H54 (cell line): Measurements from ENCODE around the gene ZNF592.

Experiments used
- DNase-seq: peaks from one replicate; pipeline ENCODE4 v3.0.0; 2011; ENCODE audit warnings: low spot score, mixed read lengths; ENCODE audit not compliant: insufficient read length
- FAIRE-seq: peaks from 3 replicates; lab custom pipeline; 2011; peaks lifted over from hg19 to GRCh38; lab: Jason Lieb, UNC
- POLR2A ChIP-seq: IDR thresholded peaks from 2 replicates; pipeline ENCODE4 v1.6.1; 2011; ENCODE audit warnings: low read depth, mild to moderate bottlenecking, low read length

ZNF592 gene

DNA sequence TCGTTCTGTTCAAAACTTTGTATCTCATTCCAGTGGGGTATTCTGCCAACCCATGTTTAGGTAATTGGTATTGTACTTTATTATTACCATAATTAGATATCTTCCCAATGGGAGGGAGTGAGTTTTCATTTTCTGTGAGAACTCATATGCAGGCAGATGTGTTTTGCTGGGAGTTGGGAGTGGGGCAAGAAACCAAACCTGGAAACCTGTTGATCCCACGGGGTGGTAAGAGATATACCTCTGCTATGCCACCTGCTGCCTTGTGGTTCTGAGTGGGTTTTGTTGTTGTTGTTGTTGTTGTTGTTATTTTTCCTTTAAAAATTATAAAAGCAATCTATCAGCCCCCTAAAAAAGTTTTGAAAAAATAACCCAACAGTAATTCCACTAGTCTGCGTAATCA, 32.1 kb downstream of the ZNF592 start:
- DNase-seq (no peak), FAIRE-seq (no peak)
- TF ChIP-seq POLR2A: no peak

- FAIRE-seq: no peak
- no peak for TF ChIP-seq POLR2A
- no peak for DNase-seq
Measured at GRCh38 chr15:84781495-84781894, 33.1 kb downstream of the ZNF592 start.

DNA sequence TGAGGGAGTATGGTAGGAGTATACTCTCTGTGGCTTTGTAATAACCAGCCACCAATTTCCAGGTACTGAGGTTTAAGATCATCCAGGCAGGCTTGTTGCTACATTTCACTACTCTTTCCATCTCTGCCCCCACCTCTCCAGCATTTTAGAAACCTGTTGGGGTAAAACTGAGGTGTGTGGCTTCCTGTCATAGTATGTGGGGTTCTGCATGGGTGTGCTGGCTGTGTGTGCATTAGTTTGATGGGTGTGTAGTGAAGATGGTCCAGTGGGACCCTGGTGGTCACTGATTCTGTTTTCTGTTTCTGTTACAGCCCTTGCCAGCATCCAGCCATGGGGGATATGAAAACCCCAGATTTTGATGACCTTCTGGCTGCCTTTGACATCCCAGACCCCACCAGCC, 34.0 kb downstream of the ZNF592 start:
- no peak for DNase-seq
- no peak for TF ChIP-seq POLR2A
- FAIRE-seq: no peak

GRCh38 chr15:84783493-84784251, 35.3 kb downstream of the ZNF592 start:
- FAIRE-seq: no peak
- no peak for DNase-seq
- no peak for TF ChIP-seq POLR2A

DNA sequence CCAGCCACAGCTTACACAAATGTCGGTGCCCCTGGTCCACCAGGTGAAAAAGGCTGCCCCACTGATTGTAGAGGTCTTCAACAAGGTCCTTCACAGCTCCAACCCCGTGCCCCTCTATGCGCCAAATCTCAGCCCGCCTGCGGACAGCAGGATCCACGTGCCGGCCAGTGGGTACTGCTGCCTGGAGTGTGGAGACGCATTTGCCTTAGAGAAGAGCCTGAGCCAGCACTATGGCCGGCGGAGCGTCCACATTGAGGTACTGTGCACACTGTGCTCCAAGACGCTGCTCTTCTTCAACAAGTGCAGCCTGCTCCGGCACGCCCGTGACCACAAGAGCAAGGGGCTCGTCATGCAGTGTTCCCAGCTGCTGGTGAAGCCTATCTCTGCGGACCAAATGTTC, 35.9 kb downstream of the ZNF592 start:
- no peak for TF ChIP-seq POLR2A
- FAIRE-seq (no peak), DNase-seq (no peak)

DNA sequence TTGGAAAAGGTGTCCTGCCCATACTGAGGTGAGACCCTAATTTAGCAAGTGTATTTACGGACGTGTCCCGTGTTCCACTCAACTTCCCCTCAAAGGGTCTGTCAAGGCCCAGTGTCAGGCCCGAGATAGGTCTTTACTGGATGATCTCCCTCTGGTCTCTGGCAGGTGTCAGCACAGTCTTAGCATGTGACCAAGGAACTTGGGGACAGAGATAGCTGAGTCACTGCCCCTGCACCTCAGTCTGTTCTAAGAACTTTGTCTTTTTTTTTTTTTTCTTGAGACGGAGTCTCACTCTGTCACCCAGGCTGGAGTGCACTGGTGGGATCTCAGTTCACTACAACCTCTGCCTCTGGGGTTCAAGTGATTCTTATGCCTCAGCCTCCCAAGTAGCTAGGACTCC, 36.7 kb downstream of the ZNF592 start:
- no peak for TF ChIP-seq POLR2A
- FAIRE-seq (no peak), DNase-seq (no peak)

DNA sequence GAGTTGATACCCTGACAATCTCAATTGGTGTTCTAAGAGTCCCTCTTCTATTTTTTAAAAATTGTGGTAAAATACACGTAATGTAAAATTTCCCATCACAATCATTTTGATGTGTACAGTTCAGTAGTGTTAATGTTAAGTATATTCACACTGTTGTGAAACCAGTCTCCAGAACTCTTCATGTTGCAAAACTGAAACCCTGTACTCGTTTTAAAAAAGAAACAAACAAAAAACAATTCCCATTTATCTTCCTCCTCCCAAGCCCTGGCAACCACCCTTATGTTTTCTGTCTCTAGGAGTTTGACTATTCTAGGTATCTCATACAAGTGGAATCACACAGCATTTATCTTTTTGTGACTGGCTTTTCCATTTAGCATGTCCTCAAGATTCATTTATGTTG, 40.1 kb downstream of the ZNF592 start:
- no peak for FAIRE-seq
- no peak for DNase-seq
- TF ChIP-seq POLR2A: no peak

DNA sequence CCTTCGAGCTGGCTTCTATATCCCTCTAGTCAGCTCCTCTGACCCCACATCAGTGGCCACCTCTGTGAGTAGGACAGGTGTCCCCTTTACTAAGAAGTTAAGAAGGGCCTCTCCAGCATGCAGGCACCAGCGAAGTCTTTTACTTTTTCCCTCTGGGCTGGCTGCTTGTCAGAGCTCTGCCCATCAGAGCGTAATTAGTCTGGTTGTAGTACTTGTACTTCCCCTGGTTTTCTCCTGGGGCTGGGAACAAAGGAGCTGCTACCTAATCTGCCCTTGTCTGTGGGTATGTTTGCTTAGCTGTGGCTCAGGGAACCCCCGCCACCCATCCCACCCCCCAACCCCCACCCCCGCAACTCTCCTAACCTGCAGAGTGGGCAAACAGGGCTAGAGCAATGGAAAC, 41.4 kb downstream of the ZNF592 start:
- no peak for TF ChIP-seq POLR2A
- no peak for FAIRE-seq

DNA sequence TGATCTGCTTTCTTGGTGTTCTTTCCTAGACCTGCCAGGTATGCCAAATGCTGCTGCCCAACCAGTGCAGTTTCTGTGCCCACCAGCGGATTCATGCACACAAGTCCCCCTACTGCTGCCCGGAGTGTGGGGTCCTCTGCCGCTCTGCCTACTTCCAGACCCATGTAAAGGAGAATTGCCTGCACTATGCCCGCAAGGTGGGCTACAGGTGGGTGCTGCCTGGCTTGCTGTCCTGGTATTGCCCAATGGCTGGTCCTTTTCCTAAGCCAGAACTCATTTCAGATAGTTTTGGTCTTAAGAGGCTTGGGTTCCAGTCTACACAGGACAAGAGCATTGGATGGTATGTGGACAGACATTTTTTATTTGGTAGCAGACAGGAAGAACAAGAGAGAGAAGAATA, 42.3 kb downstream of the ZNF592 start:
- TF ChIP-seq POLR2A: no peak
- DNase-seq (no peak), FAIRE-seq (no peak)

More for the DNA sequence above, 41.4 kb downstream of the ZNF592 start:
- no peak for DNase-seq

GRCh38 chr15:84791763-84792162, 43.4 kb downstream of the ZNF592 start:
- TF ChIP-seq POLR2A: no peak
- no peak for DNase-seq
- FAIRE-seq: no peak

- no peak for TF ChIP-seq POLR2A
Measured at GRCh38 chr15:84793431-84794161, 45.2 kb downstream of the ZNF592 start.

DNA sequence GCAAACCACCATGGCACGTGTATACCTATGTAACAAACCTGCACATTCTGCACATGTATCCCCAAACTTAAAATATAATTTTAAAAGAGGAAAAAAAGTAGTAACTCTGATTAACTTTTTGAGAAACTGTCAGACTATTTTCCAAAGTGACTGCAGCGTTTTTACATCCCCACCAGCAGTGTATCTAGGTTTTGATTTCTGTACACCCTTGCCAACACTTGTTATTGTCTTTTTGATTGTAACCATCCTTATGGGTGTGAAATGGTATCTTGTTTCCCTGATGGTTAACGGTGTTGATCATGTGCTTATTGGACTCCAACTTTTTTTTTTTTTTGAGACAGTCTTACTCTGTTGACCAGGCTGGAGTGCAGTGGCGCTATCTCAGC, 45.8 kb downstream of the ZNF592 start:
- DNase-seq (no peak), FAIRE-seq (no peak)
- TF ChIP-seq POLR2A: no peak

More at GRCh38 chr15:84793431-84794161, 45.2 kb downstream of the ZNF592 start:
- FAIRE-seq (no peak), DNase-seq (no peak)

GRCh38 chr15:84795186-84795585, 46.8 kb downstream of the ZNF592 start:
- FAIRE-seq: no peak
- no peak for DNase-seq
- TF ChIP-seq POLR2A: no peak

DNA sequence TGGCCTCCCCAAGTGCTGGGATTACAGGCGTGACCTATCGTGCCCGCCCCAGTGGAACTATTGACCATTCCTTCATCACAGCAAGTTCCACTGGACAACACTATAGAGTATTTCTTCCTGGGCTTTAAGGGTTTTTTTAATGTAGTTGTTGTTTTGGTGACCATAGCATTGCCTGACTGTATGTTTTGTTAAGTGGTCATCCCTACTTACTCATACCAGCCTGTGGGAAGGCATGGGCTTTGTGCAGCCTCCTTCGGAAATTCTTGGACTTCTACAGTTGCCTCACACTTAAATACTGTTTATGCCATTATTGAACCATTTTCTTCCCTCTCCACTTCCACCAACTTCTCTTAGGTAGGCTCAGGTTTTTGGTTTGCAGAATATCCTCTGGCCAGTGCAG, 48.8 kb downstream of the ZNF592 start:
- DNase-seq: peak; percentile 23
- TF ChIP-seq POLR2A: no peak
- no peak for FAIRE-seq

DNA sequence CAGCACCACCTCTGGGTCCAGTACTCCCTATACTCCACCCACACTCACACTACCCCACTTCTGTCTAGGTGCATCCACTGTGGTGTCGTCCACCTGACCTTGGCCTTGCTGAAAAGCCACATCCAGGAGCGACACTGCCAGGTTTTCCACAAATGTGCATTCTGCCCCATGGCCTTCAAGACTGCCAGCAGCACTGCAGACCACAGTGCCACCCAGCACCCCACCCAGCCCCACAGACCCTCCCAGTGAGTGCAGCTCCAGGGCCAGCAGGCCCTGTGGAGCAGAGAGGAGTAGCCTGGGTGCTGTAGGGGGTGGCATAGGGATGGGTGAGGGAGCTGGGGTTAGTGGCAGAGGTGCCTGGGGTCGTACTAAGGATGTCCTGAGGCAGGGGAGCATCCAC, 49.4 kb downstream of the ZNF592 start:
- FAIRE-seq (no peak), DNase-seq (no peak)
- no peak for TF ChIP-seq POLR2A
